ENCODE measurements around the gene VAV2.

Gene VAV2

GRCh38 chr9:133810556-133811195 lies 181.4 kb downstream of the VAV2 start:
- ChIA-PET POLR2A (interaction anchor here (0.7 kb wide), 1 partner anchor 898 kb away, joined by 3 read pairs; no protein-coding TSS in a partner anchor), CTCF (no interaction called here)

GRCh38 chr9:133809335-133809734 lies 182.8 kb downstream of the VAV2 start:
- Histone ChIP-seq H3K4me3 (ENCODE audit: control insufficient read depth in 1 of 7, extremely low read depth in 1 of 7, insufficient read depth in 4 of 7, low read depth in 2 of 7, low read length in 6 of 7) (no peak overlapping the region), H3K9me3 (ENCODE audit: control extremely low read depth in 1 of 5, control insufficient read depth in 4 of 5, insufficient read depth in 2 of 5, low read depth in 1 of 5, low read length in 4 of 5) (no peaks in the 10 kb centered on the region), H3K4me1 (ENCODE audit: control extremely low read depth in 1 of 4, control insufficient read depth in 4 of 4, insufficient read depth in 4 of 4, low read length in 3 of 4) (no peaks in the 10 kb centered on the region), H3K27me3 (replicated peaks in 2 of 5; ENCODE audit: control insufficient read depth in 4 of 5, insufficient read depth in 5 of 5, low read length in 4 of 5) (no peaks in the 10 kb centered on the region), H3K36me3 (ENCODE audit: control insufficient read depth in 4 of 4, insufficient read depth in 4 of 4, low read length in 3 of 4) (no peaks in the 10 kb centered on the region), H3K27ac (ENCODE audit: insufficient read depth in 1 of 2, low read depth in 1 of 2, low read length in 2 of 2, poor library complexity in 1 of 2, severe bottlenecking in 2 of 2) (no peak overlapping the region)
- ChIA-PET POLR2A (no interaction called here), CTCF (no interaction called here)
- 98% methylated on average over 7 of the region's 7 CpGs for whole genome bisulfite sequencing (ENCODE audit: insufficient coverage)
- no peak for DNase-seq

More at GRCh38 chr9:133810556-133811195, 181.4 kb downstream of the VAV2 start:
- Histone ChIP-seq H3K27ac (ENCODE audit: insufficient read depth in 1 of 2, low read depth in 1 of 2, low read length in 2 of 2, poor library complexity in 1 of 2, severe bottlenecking in 2 of 2) (no peak overlapping the region), H3K27me3 (replicated peaks in 2 of 5; ENCODE audit: control insufficient read depth in 4 of 5, insufficient read depth in 5 of 5, low read length in 4 of 5) (no peaks in the 10 kb centered on the region), H3K4me1 (ENCODE audit: control extremely low read depth in 1 of 4, control insufficient read depth in 4 of 4, insufficient read depth in 4 of 4, low read length in 3 of 4) (no peaks in the 10 kb centered on the region), H3K36me3 (ENCODE audit: control insufficient read depth in 4 of 4, insufficient read depth in 4 of 4, low read length in 3 of 4) (no peaks in the 10 kb centered on the region), H3K4me3 (ENCODE audit: control insufficient read depth in 1 of 7, extremely low read depth in 1 of 7, insufficient read depth in 4 of 7, low read depth in 2 of 7, low read length in 6 of 7) (no peak overlapping the region), H3K9me3 (ENCODE audit: control extremely low read depth in 1 of 5, control insufficient read depth in 4 of 5, insufficient read depth in 2 of 5, low read depth in 1 of 5, low read length in 4 of 5) (no peaks in the 10 kb centered on the region)
- WGBS (ENCODE audit: insufficient coverage), result 97% methylated on average over 22 of the region's 23 CpGs
- no peak for DNase-seq

GRCh38 chr9:133807818-133808217 lies 184.3 kb downstream of the VAV2 start:
- H3K9me3 ChIP-seq (ENCODE audit: control extremely low read depth in 1 of 5, control insufficient read depth in 4 of 5, insufficient read depth in 2 of 5, low read depth in 1 of 5, low read length in 4 of 5), result no peaks in the 10 kb centered on the region
- no peak overlapping the region for H3K27ac ChIP-seq (ENCODE audit: insufficient read depth in 1 of 2, low read depth in 1 of 2, low read length in 2 of 2, poor library complexity in 1 of 2, severe bottlenecking in 2 of 2)
- CTCF ChIA-PET, result no interaction called here
- POLR2A ChIA-PET, result no interaction called here
- no peaks in the 10 kb centered on the region for H3K4me1 ChIP-seq (ENCODE audit: control extremely low read depth in 1 of 4, control insufficient read depth in 4 of 4, insufficient read depth in 4 of 4, low read length in 3 of 4)
- H3K27me3 ChIP-seq (replicated peaks in 2 of 5; ENCODE audit: control insufficient read depth in 4 of 5, insufficient read depth in 5 of 5, low read length in 4 of 5), result no peaks in the 10 kb centered on the region
- 99% methylated on average over 10 of the region's 13 CpGs for WGBS (ENCODE audit: insufficient coverage)
- no peak for DNase-seq
- no peak overlapping the region for H3K4me3 ChIP-seq (ENCODE audit: control insufficient read depth in 1 of 7, extremely low read depth in 1 of 7, insufficient read depth in 4 of 7, low read depth in 2 of 7, low read length in 6 of 7)
- H3K36me3 ChIP-seq (ENCODE audit: control insufficient read depth in 4 of 4, insufficient read depth in 4 of 4, low read length in 3 of 4), result no peaks in the 10 kb centered on the region

- Histone ChIP-seq H3K4me3 (ENCODE audit: control insufficient read depth in 1 of 7, extremely low read depth in 1 of 7, insufficient read depth in 4 of 7, low read depth in 2 of 7, low read length in 6 of 7) (no peak overlapping the region), H3K27me3 (replicated peaks in 2 of 5; ENCODE audit: control insufficient read depth in 4 of 5, insufficient read depth in 5 of 5, low read length in 4 of 5) (no peaks in the 10 kb centered on the region), H3K4me1 (ENCODE audit: control extremely low read depth in 1 of 4, control insufficient read depth in 4 of 4, insufficient read depth in 4 of 4, low read length in 3 of 4) (no peaks in the 10 kb centered on the region), H3K27ac (ENCODE audit: insufficient read depth in 1 of 2, low read depth in 1 of 2, low read length in 2 of 2, poor library complexity in 1 of 2, severe bottlenecking in 2 of 2) (no peak overlapping the region), H3K36me3 (ENCODE audit: control insufficient read depth in 4 of 4, insufficient read depth in 4 of 4, low read length in 3 of 4) (no peaks in the 10 kb centered on the region), H3K9me3 (ENCODE audit: control extremely low read depth in 1 of 5, control insufficient read depth in 4 of 5, insufficient read depth in 2 of 5, low read depth in 1 of 5, low read length in 4 of 5) (no peaks in the 10 kb centered on the region)
- ChIA-PET CTCF (no interaction called here), POLR2A (no interaction called here)
- DNase-seq, result no peak
- 97% methylated on average over 14 of the region's 14 CpGs for WGBS (ENCODE audit: insufficient coverage)
Observed at GRCh38 chr9:133807037-133807436, 185.1 kb downstream of the VAV2 start.

- H3K27ac ChIP-seq (ENCODE audit: insufficient read depth in 1 of 2, low read depth in 1 of 2, low read length in 2 of 2, poor library complexity in 1 of 2, severe bottlenecking in 2 of 2), result no peak overlapping the region
- H3K9me3 ChIP-seq (ENCODE audit: control extremely low read depth in 1 of 5, control insufficient read depth in 4 of 5, insufficient read depth in 2 of 5, low read depth in 1 of 5, low read length in 4 of 5), result no peaks in the 10 kb centered on the region
- 96% methylated on average over 17 of the region's 17 CpGs for WGBS (ENCODE audit: insufficient coverage)
- peak overlapping the region in 1 of 7 experiments; percentile 1 for H3K4me3 ChIP-seq (ENCODE audit: control insufficient read depth in 1 of 7, extremely low read depth in 1 of 7, insufficient read depth in 4 of 7, low read depth in 2 of 7, low read length in 6 of 7)
- no peak for DNase-seq
- ChIA-PET POLR2A (no interaction called here), CTCF (no interaction called here)
- H3K27me3 ChIP-seq (replicated peaks in 2 of 5; ENCODE audit: control insufficient read depth in 4 of 5, insufficient read depth in 5 of 5, low read length in 4 of 5), result no peaks in the 10 kb centered on the region
- no peaks in the 10 kb centered on the region for H3K4me1 ChIP-seq (ENCODE audit: control extremely low read depth in 1 of 4, control insufficient read depth in 4 of 4, insufficient read depth in 4 of 4, low read length in 3 of 4)
- H3K36me3 ChIP-seq (ENCODE audit: control insufficient read depth in 4 of 4, insufficient read depth in 4 of 4, low read length in 3 of 4), result no peaks in the 10 kb centered on the region
Observed at GRCh38 chr9:133806623-133807010, 185.5 kb downstream of the VAV2 start.

GRCh38 chr9:133805876-133806622 lies 186.1 kb downstream of the VAV2 start:
- WGBS (ENCODE audit: insufficient coverage), result 97% methylated on average over 25 of the region's 32 CpGs
- no peaks in the 10 kb centered on the region for H3K4me1 ChIP-seq (ENCODE audit: control extremely low read depth in 1 of 4, control insufficient read depth in 4 of 4, insufficient read depth in 4 of 4, low read length in 3 of 4)
- H3K36me3 ChIP-seq (ENCODE audit: control insufficient read depth in 4 of 4, insufficient read depth in 4 of 4, low read length in 3 of 4), result no peaks in the 10 kb centered on the region
- ChIA-PET CTCF (interaction anchor here (1.0 to 2.7 kb wide), 5 partner anchors 11 to 188 kb away, joined by 3 to 13 read pairs (median 3); no protein-coding TSS in a partner anchor), POLR2A (no interaction called here)
- no peak overlapping the region for H3K4me3 ChIP-seq (ENCODE audit: control insufficient read depth in 1 of 7, extremely low read depth in 1 of 7, insufficient read depth in 4 of 7, low read depth in 2 of 7, low read length in 6 of 7)
- no peaks in the 10 kb centered on the region for H3K9me3 ChIP-seq (ENCODE audit: control extremely low read depth in 1 of 5, control insufficient read depth in 4 of 5, insufficient read depth in 2 of 5, low read depth in 1 of 5, low read length in 4 of 5)
- no peak for DNase-seq
- H3K27ac ChIP-seq (ENCODE audit: insufficient read depth in 1 of 2, low read depth in 1 of 2, low read length in 2 of 2, poor library complexity in 1 of 2, severe bottlenecking in 2 of 2), result no peak overlapping the region
- H3K27me3 ChIP-seq (replicated peaks in 2 of 5; ENCODE audit: control insufficient read depth in 4 of 5, insufficient read depth in 5 of 5, low read length in 4 of 5), result no peaks in the 10 kb centered on the region

- DNase-seq, result no peak
- Histone ChIP-seq H3K27ac (ENCODE audit: insufficient read depth in 1 of 2, low read depth in 1 of 2, low read length in 2 of 2, poor library complexity in 1 of 2, severe bottlenecking in 2 of 2) (no peak overlapping the region), H3K9me3 (ENCODE audit: control extremely low read depth in 1 of 5, control insufficient read depth in 4 of 5, insufficient read depth in 2 of 5, low read depth in 1 of 5, low read length in 4 of 5) (no peaks in the 10 kb centered on the region), H3K27me3 (replicated peaks in 2 of 5; ENCODE audit: control insufficient read depth in 4 of 5, insufficient read depth in 5 of 5, low read length in 4 of 5) (no peaks in the 10 kb centered on the region), H3K36me3 (ENCODE audit: control insufficient read depth in 4 of 4, insufficient read depth in 4 of 4, low read length in 3 of 4) (no peaks in the 10 kb centered on the region), H3K4me3 (ENCODE audit: control insufficient read depth in 1 of 7, extremely low read depth in 1 of 7, insufficient read depth in 4 of 7, low read depth in 2 of 7, low read length in 6 of 7) (no peak overlapping the region), H3K4me1 (ENCODE audit: control extremely low read depth in 1 of 4, control insufficient read depth in 4 of 4, insufficient read depth in 4 of 4, low read length in 3 of 4) (no peaks in the 10 kb centered on the region)
- POLR2A ChIA-PET, result interaction anchor here (0.6 kb wide), 1 partner anchor 15 kb away, joined by 3 read pairs; no protein-coding TSS in a partner anchor
- WGBS (ENCODE audit: insufficient coverage), result 97% methylated on average over 14 of the region's 17 CpGs
- CTCF ChIA-PET, result interaction anchor here (2.7 kb wide), 1 partner anchor 10 kb away, joined by 13 read pairs; no protein-coding TSS in a partner anchor
Observed at GRCh38 chr9:133804199-133804598, 187.9 kb downstream of the VAV2 start.

Measured in common myeloid progenitor, CD34-positive (primary cell).